ENCODE results near the gene SNRK. TPM values are rescaled to one million over a fixed set of nuclear protein-coding genes. Genes with fewer than 3 reads are reported as not detected.

Gene SNRK, protein sequence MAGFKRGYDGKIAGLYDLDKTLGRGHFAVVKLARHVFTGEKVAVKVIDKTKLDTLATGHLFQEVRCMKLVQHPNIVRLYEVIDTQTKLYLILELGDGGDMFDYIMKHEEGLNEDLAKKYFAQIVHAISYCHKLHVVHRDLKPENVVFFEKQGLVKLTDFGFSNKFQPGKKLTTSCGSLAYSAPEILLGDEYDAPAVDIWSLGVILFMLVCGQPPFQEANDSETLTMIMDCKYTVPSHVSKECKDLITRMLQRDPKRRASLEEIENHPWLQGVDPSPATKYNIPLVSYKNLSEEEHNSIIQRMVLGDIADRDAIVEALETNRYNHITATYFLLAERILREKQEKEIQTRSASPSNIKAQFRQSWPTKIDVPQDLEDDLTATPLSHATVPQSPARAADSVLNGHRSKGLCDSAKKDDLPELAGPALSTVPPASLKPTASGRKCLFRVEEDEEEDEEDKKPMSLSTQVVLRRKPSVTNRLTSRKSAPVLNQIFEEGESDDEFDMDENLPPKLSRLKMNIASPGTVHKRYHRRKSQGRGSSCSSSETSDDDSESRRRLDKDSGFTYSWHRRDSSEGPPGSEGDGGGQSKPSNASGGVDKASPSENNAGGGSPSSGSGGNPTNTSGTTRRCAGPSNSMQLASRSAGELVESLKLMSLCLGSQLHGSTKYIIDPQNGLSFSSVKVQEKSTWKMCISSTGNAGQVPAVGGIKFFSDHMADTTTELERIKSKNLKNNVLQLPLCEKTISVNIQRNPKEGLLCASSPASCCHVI
- 55.5 TPM for polyA plus RNA-seq (ENCODE audit: insufficient read length)
- long read RNA-seq, donor 1, full-length matches to known transcripts: 3 of 3 reads
- long read RNA-seq, donor 1, partial matches to known transcripts: 0 of 3 reads
- long read RNA-seq, donor 1, other reads (novel, unspliced or antisense): 0 of 3 reads
- long read RNA-seq, donor 2, full-length matches to known transcripts: 12 of 29 reads
- long read RNA-seq, donor 2, partial matches to known transcripts: 17 of 29 reads
- long read RNA-seq, donor 2, other reads (novel, unspliced or antisense): 0 of 29 reads
- long read RNA-seq, donor 3, full-length matches to known transcripts: 4 of 4 reads
- long read RNA-seq, donor 3, partial matches to known transcripts: 0 of 4 reads
- long read RNA-seq, donor 3, other reads (novel, unspliced or antisense): 0 of 4 reads
- long read RNA-seq, donor 4: 0 reads
- long read RNA-seq, donor 5, full-length matches to known transcripts: 5 of 5 reads
- long read RNA-seq, donor 5, partial matches to known transcripts: 0 of 5 reads
- long read RNA-seq, donor 5, other reads (novel, unspliced or antisense): 0 of 5 reads
- long read RNA-seq, donor 6, full-length matches to known transcripts: 7 of 12 reads
- long read RNA-seq, donor 6, partial matches to known transcripts: 5 of 12 reads
- long read RNA-seq, donor 6, other reads (novel, unspliced or antisense): 0 of 12 reads
- long read RNA-seq, donor 7, full-length matches to known transcripts: 12 of 27 reads
- long read RNA-seq, donor 7, partial matches to known transcripts: 15 of 27 reads
- long read RNA-seq, donor 7, other reads (novel, unspliced or antisense): 0 of 27 reads
- long read RNA-seq, donor 8, partial matches to known transcripts: 0 of 1 reads
- long read RNA-seq, donor 8, other reads (novel, unspliced or antisense): 0 of 1 reads

DNA sequence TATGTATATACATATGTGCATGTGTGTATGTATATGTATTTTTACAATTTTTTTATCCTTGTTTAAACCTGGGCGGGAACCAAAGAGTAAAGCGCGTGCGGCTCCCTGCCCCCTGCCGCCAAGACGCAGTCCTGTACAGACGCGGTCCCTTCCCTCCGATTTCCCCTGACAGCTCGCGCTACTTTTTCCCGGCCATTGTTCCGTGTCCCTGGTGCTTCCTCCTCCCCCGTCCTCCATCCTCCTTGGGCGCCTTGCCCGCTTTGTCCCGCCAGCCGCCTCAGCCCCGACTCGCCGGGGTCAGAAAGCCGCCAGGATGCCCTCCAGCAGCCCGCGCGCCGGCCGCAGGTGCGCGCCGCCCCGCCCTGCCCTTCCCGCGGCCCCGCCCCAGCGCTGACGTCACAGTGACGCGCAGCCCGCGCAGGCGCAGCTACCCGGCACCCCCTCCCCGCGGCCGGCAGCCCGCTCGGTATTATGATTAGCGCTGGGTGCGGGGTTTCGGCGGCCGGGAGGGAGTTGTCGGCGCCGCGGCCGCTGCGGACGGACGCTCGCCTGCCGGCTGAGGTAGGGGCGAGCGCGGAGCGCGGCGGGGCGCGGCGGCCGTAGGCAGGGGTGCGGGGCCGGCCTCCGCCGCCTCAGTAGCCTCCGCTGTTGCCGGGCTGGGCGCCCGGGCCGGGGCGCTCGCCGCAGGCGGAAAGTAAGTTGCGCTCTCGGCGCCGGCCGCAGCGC, at the start of gene SNRK:
TSS of gene SNRK (plus strand) at position 426 of the 726 bp plus-strand sequence. CDS start 16,664 bp downstream, outside the sequence.
- DNase-seq: peak; percentile 80

DNA sequence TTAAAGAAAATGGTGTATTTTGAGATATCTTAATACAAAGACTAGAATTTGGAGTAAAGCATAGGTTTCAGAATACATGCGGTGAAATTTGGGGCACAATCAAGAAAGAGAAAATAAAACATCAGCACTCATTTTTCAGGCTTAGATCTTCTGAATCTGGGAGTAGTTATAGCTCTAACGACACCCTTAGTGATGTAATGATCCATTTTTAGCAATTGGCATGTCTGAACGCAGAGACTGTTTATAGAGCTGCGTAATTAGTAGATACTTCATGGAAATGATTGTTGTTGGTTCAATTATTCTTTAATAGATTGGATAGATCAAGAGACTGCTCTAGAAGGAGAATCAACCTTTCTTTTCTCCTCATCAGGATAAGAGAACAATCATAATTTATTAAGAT, 47.5 kb upstream of the SNRK start:
- no peak for DNase-seq

DNA sequence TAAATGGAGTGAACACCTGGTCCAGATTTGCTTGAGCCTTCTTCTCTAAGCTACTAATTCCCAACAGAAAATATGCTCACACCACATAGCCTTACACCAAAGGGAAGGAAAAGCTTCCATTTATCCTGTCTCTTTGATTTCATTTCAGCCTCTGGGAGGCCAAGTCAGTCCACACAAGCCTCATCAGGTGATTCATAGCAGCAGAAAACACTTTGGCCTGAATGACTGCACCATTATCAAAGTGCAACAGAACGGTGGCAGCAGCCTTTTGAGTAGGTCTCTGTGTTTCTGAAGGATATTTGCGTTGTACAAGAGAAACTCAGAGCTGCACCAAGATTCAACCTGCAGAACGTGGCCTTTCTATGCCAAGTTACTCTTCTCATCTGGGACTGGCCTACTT, 46.6 kb upstream of the SNRK start:
- no peak for DNase-seq

DNA sequence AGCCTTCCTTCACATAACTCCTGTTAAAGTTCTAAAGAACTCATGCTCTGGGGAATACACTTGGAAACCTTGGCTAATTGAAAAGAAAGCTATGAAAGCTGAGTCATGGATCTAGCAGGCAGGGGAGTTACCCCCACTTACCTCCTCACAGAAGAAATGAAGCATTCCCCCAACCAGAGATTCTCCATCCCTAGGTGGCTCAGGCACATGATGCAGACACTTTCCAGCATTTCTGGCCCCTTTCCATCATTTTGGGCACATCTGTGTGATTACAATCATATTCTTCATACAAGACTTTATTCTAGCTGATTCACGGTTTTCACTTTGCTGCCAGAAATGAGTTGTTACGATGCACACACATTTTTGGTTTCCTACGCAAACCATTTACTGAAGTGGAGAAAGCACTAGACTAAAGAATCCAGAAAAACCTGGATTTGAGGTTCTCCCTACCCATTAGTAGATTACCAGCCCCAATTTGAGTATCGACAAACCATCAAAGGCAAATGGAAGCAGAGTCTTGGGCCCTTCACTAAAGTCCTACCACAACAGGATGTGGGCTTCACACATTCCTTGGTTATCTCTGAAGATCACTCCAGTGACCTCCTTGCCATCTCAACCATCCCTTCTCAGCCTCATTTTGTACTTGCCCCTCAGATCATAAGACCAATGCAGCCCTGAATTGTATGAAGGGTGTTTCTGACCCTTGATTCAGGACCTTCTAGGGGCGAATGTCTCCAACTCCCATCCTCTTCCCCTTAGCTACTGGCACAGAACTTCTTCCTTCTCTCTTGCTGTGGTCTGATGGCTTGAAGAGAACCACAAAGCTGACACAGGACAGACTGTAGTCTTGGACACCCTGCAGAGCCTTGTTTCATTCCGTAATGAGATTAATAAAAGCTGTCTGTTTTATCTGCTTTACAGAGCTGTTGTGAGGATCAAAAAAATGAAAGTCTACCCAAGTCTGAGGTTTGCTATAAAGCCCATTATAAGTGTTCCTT, 42.5 kb upstream of the SNRK start:
- no peak for DNase-seq

DNA sequence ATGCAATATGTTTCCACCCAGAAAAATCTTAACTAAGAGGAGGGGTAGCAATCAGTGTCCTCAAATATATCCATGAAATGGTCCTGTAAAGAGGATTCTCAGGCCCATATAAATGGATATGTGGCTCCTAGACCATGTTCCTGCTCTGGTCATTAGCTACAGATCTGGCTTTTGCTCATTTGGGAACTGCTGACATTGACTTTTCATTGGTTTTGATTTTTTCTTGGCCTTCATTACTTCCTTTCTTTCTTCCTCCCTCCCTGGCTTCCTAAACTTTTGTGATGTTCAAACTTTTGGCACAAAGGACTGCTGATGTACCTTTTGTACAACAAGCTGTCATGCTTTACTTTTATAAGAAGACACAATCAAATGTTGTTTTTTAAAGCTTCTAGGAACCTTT, 41.6 kb upstream of the SNRK start:
- no peak for DNase-seq

DNA sequence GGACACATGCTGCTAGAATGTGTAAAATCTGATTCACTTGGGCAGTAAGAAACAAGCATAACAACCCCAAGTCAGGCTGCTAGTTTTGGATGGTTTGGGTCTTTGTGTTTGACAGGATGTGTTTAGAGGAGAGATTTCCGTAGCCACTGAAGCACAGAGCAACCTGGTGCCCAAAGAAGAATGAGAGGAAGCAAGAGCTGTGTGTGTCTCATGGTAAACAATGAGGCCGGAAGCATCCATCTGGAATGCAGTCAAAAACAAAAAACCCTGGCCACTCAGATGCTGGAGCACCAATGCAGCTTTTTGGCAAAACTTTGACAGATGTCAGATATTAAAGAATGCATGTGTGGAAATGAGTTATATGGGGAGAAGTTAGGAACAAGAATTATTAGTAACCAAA, 39.4 kb upstream of the SNRK start:
- DNase-seq: peak; percentile 8

DNA sequence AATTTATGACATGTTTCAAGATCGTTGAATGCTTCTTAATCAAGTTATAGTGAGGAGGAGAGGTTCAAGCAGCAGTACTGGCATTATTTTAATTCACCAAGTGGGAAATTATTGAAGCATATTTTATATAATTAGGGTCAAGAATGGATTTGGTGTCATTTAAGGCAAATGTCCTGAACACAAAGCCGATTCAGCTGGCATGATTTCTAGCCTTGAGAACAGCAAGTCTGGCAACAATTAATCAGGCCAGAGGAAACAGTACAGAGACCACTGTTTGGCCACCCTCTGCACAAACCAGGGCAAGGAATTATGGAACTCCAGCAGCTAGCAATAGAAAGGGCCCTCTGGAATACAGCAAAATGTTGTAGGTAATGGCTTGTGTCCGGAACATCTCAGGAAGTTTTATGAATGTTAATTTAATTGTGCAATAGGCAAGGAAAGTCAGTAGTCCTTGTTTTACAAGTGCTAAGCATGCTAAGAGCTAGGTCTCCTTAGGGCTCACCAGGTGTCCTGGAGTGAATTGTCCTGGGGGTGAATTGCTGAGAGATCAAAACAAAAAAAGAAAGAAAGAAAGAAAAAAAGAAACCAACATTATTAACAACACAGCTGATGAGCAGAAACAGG, 38.7 kb upstream of the SNRK start:
- no peak for DNase-seq

DNA sequence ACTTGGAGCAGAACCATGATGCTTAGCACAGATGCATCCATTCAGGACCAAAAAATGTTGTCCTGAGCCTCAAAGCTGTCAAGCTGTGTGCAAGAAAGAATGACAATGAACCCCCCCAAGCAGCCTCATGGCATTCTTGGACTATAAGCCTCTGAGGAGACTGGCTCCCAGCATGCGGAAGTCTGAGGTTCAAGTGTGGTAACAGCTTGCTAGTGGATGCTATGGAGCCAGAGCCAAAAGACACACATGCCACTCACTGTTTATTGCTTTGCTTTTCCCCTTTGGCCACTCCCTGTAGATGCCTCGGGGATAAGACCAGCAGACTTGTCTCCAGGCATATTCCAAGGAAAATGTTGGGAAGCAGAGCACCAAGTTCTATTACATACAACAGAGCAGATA, 38.2 kb upstream of the SNRK start:
- DNase-seq: no peak

DNA sequence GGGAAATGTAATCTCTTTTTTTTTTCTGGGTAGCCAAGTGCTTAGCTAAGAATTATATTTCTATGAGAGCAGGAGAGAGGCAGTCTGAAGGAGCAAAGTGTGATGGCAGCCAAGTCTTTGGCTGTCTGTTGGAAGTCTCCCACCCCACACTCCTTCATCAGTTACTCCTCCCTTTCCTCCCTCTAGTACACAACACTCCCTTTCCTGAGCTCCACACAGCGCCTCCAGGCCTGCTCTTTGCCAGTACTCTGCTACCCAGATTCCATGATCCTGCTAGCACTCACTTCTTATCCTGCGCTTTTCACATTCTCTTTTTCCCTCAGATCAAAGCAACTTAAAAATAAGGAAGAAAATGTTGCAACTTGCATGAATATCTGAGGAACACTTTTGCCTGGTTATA, 37.4 kb upstream of the SNRK start:
- DNase-seq: no peak

DNA sequence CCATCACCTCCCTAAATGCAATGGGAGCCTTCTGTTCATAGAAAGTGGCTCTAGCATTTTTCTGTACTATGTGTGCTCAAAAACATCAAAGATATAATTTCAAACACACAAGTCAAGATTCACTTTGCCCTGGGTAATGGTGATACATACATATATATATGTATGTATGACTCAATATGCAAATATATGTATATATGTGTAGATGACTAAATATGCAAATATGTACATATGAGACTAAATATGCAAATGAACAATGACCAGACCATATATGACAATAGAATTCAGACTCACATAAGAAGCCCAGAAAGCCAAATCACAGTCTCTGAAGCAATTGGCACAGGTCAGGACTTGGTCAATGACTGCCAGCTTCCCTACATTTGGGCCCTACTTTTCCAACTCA, 36.9 kb upstream of the SNRK start:
- DNase-seq: no peak

DNA sequence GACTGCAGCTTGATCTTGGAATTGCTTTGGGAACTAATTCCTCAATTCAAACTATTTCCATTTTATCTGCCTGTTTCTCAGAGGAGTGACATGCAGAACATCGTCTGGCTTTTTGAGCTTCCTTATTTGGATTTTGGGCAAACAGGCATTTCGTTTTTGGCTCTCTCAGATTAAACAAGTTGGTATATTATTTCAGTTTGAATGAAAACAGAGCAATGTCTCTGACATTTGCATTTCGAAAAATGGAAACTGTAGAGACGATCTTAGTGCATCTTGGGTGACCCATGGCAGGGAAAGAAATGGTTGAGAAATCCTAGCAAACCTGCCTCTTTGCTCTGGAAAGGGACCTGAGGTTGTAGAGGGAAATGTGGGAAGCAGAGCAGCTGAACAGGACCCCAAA, 33.0 kb upstream of the SNRK start:
- DNase-seq: no peak

DNA sequence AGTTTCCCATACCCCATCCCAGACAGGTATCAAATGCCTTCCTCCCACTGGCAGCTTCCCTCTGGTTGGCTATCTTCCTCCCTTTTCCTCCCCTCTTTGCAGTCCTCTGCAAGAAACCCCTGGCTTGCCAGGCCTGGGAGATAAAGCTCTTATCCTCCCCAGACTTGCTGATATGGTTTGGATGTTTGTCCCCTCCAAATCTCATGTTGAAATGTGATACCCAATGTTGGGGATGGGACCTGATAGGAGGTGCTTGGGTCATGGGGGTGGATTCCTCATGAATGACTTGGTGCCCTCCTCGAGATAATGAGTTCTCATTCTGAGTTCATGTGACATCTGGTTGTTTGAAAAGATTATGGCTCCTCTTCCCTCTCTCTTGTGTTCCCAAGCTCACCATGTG, 32.2 kb upstream of the SNRK start:
- no peak for DNase-seq

DNA sequence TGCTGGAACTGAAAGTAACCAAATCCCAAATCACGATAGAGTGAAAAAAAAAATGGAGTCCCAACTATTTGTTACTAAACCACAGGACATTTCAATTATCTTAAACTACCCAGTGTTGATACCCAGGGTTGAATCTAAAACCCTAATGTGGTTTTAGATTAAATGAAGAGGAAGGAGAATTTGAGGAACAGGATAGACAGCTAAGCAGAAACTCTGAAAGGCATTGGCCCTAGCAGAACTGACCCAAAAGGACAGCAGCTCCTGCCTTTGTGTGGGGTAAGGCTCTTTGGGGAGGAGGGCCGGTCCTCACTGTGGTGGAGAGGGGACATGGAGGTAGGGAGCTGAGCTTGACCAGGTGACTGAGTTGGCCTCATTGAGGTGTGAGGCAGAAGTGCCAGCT, 30.7 kb upstream of the SNRK start:
- DNase-seq: no peak

DNA sequence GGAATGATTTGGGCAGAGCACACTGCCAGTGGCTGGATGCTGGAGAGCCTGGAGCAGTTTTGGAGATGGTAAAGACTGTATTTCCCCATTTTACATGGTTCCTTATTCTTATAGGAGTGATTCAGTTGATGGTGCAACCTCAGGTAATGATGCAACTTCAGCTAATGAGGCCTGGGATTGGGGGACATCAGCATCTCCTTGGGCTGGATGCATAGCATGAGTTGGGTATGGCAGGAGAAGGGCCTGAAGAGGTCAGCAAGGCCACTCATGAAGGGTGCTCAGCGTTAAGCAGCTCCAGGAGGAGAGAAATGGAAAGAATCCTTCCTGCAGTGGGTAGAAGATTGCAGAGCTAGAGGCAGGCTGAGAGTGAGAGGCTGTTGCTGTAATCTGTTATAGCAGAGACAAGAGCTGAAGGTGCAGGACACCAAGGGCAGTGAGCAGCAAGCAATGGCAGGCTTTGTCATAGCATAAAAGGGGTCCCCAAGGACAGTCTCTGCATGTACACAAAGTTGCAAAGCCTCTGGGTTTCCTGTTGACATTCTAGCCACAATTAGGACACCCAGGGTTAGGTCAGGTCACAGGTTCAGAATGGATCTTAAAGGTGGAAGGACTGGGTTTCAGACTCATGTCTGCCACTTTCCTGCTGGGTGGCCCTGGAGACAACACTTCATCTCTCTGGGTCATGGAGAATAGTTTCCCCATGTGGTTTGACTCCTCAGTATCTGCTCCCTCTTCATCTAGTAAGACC, 29.5 kb upstream of the SNRK start:
- DNase-seq: no peak

DNA sequence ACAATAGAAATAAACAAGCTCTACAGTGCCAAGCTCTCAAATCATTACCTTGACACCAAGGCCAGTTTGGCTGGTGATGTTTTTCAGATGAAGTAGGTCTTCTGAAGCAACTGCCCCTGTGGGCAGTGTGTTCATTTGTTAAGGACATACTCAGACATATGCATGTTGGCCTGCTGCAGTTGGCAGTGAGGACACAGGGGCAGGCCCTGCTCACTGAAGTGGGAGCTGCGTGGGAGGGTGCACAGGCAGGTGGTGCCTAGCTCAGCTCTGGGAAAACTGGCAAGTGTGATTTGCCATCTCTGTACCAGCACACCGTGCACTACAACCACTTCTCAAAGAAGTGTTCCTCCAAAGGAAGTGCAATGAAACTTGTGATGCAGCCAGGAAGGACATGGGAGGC, 28.5 kb upstream of the SNRK start:
- DNase-seq: no peak

DNA sequence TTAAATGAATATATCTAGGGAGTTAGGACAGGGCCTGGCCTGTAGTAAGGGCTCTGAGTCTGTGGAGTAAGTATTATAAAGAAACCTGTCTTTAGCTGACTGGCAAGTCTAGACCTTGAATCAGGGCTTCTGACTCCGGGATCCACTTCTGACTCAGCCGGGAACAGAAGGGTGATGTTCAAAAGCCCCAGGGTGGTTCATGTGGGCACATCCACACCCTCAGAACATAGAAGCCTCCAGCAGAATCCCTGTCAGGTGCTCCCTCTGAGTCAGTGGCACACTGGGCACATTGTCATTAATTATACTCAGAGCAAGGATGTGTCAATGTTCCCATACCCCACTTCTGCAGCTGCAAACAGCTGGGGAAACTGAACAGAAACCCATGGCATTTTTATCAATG, 26.7 kb upstream of the SNRK start:
- no peak for DNase-seq

DNA sequence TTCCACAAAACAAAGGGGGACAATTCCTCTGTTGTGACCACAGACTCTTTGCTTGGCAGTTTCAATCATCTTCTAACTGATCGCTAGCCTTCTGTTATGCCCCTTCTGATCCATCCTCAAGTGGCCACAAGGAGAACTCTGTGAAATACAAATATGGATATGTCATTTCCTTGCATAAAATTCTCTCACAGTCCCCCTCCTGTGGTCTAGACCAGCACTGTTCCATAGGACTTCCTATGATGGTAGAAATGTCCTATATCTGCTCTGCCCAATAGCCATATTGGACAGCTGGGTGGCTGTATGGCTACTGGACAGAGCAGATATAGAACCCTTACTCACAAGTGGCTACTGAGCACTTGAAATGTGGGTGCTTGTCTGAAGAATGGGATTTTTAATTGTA, 25.9 kb upstream of the SNRK start:
- DNase-seq: no peak

DNA sequence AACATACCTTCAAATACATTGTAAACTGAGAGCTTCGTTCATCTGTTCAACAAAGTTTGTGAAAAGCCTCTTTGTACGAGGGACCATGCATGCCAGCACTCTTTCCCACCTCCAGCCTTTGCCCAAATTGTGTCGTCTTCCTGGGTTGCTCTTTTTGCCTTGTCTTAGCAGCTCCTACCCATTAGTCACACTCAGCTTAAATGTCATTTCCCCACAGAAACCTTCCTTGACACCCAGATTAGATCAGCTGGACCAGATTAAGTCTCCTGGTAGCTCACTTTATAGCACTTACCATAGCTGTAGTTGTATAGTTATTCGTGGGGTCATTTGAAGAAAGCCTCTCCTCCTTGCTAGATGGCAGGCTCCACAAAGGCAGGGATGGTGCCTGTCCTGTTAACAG, 24.1 kb upstream of the SNRK start:
- no peak for DNase-seq

Data from left kidney (tissue), 8 donors.